GM12801 (cell line): Measurements from ENCODE around the gene BRI3.

Experiments used
- CTCF ChIP-seq: IDR thresholded peaks from one replicate; pipeline ENCODE4 v1.5.1; 2011; ENCODE audit warnings: control low read depth; ENCODE audit not compliant: insufficient read length; ENCODE audit errors: extremely low read depth

Gene BRI3

GRCh38 chr7:98278408-98278807 is 3.1 kb upstream of the BRI3 start:
- TF ChIP-seq CTCF: no peak

- TF ChIP-seq CTCF: no peak
Observed at GRCh38 chr7:98278936-98279335, 2.5 kb upstream of the BRI3 start.

GRCh38 chr7:98280296-98280695 is 1.2 kb upstream of the BRI3 start:
- TF ChIP-seq CTCF: no peak

GRCh38 chr7:98281757-98282606 is 496 bp downstream of the BRI3 start:
- TF ChIP-seq CTCF: no peak

GRCh38 chr7:98282703-98283102 is 1.2 kb downstream of the BRI3 start:
- no peak for TF ChIP-seq CTCF

- TF ChIP-seq CTCF: no peak
Observed at GRCh38 chr7:98283127-98283886, 1.8 kb downstream of the BRI3 start.

GRCh38 chr7:98283887-98284222 is 2.4 kb downstream of the BRI3 start:
- no peak for TF ChIP-seq CTCF
